ENCODE measurements around the gene WDR53. TPM values are rescaled to one million over a fixed set of nuclear protein-coding genes. Genes with fewer than 3 reads are reported as not detected.
A peak's percentile ranks its signal among the peaks of the same experiment; 100 is the strongest.

The WDR53 gene
- total and polyA plus RNA-seq, 3 experiments from 2014 or later = 21.5 to 28.8 (median 26.7) TPM

GRCh38 chr3:196544491-196544992 lies 23.8 kb downstream of the WDR53 start:
- POLR2A ChIA-PET = no interaction called here
- no peaks in the 10 kb centered on the region for H3K27me3 ChIP-seq (ENCODE audit: insufficient read depth, low read length, poor library complexity, severe bottlenecking)
- DNase-seq = no peak

GRCh38 chr3:196541684-196542445 lies 26.5 kb downstream of the WDR53 start:
- H3K27ac ChIP-seq (ENCODE audit: low read depth, low read length) = no peak overlapping the region
- Mint-ChIP-seq H3K27me3 (peaks cover 4 to 24% of the 10 kb centered on the region in 2 donors), H3K4me3 (no peak overlapping the region), H3K27ac (no peak overlapping the region), H3K36me3 (no peaks in the 10 kb centered on the region), H3K9me3 (no peaks in the 10 kb centered on the region), H3K4me1 (peaks cover 0 to 4% (median 0%) of the 10 kb centered on the region in 3 donors)
- CTCF ChIA-PET = interaction anchor here (1.9 kb wide), 1 partner anchor 13 kb away, joined by 9 read pairs; no protein-coding TSS in a partner anchor
- no peaks in the 10 kb centered on the region for H3K36me3 ChIP-seq (ENCODE audit: insufficient read depth, low read length)
- no peaks in the 10 kb centered on the region for H3K4me1 ChIP-seq (ENCODE audit: insufficient read depth, low read length)
- POLR2A ChIA-PET = no interaction called here
- no peaks in the 10 kb centered on the region for H3K27me3 ChIP-seq (ENCODE audit: insufficient read depth, low read length, poor library complexity, severe bottlenecking)
- H3K4me3 ChIP-seq (ENCODE audit: low read length) = no peak overlapping the region
- H3K9me3 ChIP-seq (ENCODE audit: low read length) = no peaks in the 10 kb centered on the region
- DNase-seq = no peak

More at GRCh38 chr3:196544491-196544992, 23.8 kb downstream of the WDR53 start:
- no peak overlapping the region for H3K4me3 Mint-ChIP-seq
- no peaks in the 10 kb centered on the region for H3K4me1 ChIP-seq (ENCODE audit: insufficient read depth, low read length)
- H3K4me3 ChIP-seq (ENCODE audit: low read length) = no peak overlapping the region
- CTCF ChIA-PET = no interaction called here
- H3K36me3 ChIP-seq (ENCODE audit: insufficient read depth, low read length) = no peaks in the 10 kb centered on the region
- H3K4me1 Mint-ChIP-seq = no peaks in the 10 kb centered on the region
- peaks cover 0 to 9% (median 2%) of the 10 kb centered on the region in 5 donors for H3K9me3 Mint-ChIP-seq
- H3K27ac ChIP-seq (ENCODE audit: low read depth, low read length) = no peak overlapping the region
- H3K36me3 Mint-ChIP-seq = peaks cover 0 to 10% (median 3%) of the 10 kb centered on the region in 3 donors
- H3K9me3 ChIP-seq (ENCODE audit: low read length) = no peaks in the 10 kb centered on the region
- H3K27me3 Mint-ChIP-seq = peaks cover 2 to 14% of the 10 kb centered on the region in 2 donors
- no peak overlapping the region for H3K27ac Mint-ChIP-seq

GRCh38 chr3:196537319-196537984 lies 30.9 kb downstream of the WDR53 start:
- no peaks in the 10 kb centered on the region for H3K9me3 Mint-ChIP-seq
- H3K4me1 ChIP-seq (ENCODE audit: insufficient read depth, low read length) = no peaks in the 10 kb centered on the region
- H3K4me1 Mint-ChIP-seq = peaks cover 0 to 4% (median 0%) of the 10 kb centered on the region in 3 donors
- no peak overlapping the region for H3K27ac ChIP-seq (ENCODE audit: low read depth, low read length)
- H3K4me3 ChIP-seq (ENCODE audit: low read length) = no peak overlapping the region
- POLR2A ChIA-PET = no interaction called here
- H3K36me3 ChIP-seq (ENCODE audit: insufficient read depth, low read length) = no peaks in the 10 kb centered on the region
- no peak overlapping the region for H3K27ac Mint-ChIP-seq
- H3K27me3 ChIP-seq (ENCODE audit: insufficient read depth, low read length, poor library complexity, severe bottlenecking) = no peaks in the 10 kb centered on the region
- no peaks in the 10 kb centered on the region for H3K9me3 ChIP-seq (ENCODE audit: low read length)
- DNase-seq = peak; percentile 29 to 71 (median 54)
- no peak overlapping the region for H3K4me3 Mint-ChIP-seq
- H3K36me3 Mint-ChIP-seq = no peaks in the 10 kb centered on the region
- CTCF ChIA-PET = interaction anchor here (0.8 to 1.7 kb wide), 6 partner anchors 8 to 147 kb away, joined by 3 to 7 read pairs (median 4); no protein-coding TSS in a partner anchor
- H3K27me3 Mint-ChIP-seq = peaks cover 6 to 25% of the 10 kb centered on the region in 2 donors

GRCh38 chr3:196533260-196533681 lies 35.1 kb downstream of the WDR53 start:
- H3K36me3 Mint-ChIP-seq = no peaks in the 10 kb centered on the region
- Histone ChIP-seq H3K4me1 (ENCODE audit: insufficient read depth, low read length) (no peaks in the 10 kb centered on the region), H3K9me3 (ENCODE audit: low read length) (no peaks in the 10 kb centered on the region), H3K27ac (ENCODE audit: low read depth, low read length) (no peak overlapping the region), H3K27me3 (ENCODE audit: insufficient read depth, low read length, poor library complexity, severe bottlenecking) (no peaks in the 10 kb centered on the region), H3K36me3 (ENCODE audit: insufficient read depth, low read length) (no peaks in the 10 kb centered on the region), H3K4me3 (ENCODE audit: low read length) (no peak overlapping the region)
- ChIA-PET CTCF (interaction anchor here (0.8 kb wide), 1 partner anchor 10 kb away, joined by 3 read pairs; no protein-coding TSS in a partner anchor), POLR2A (no interaction called here)
- peaks cover 1 to 6% (median 4%) of the 10 kb centered on the region in 3 donors for H3K4me1 Mint-ChIP-seq
- H3K27ac Mint-ChIP-seq = no peak overlapping the region
- no peak for DNase-seq
- no peak overlapping the region for H3K4me3 Mint-ChIP-seq
- peaks cover 14 to 35% of the 10 kb centered on the region in 2 donors for H3K27me3 Mint-ChIP-seq
- H3K9me3 Mint-ChIP-seq = peaks cover 0 to 4% (median 1%) of the 10 kb centered on the region in 5 donors

- POLR2A ChIA-PET = no interaction called here
- H3K27me3 ChIP-seq (ENCODE audit: insufficient read depth, low read length, poor library complexity, severe bottlenecking) = no peaks in the 10 kb centered on the region
- no peaks in the 10 kb centered on the region for H3K36me3 Mint-ChIP-seq
Measured at GRCh38 chr3:196531418-196531817, 36.9 kb downstream of the WDR53 start.

GRCh38 chr3:196528639-196529233 lies 39.6 kb downstream of the WDR53 start:
- peak overlapping the region; percentile 24 for H3K27ac ChIP-seq (ENCODE audit: low read depth, low read length)
- H3K27ac Mint-ChIP-seq = no peak overlapping the region

More at GRCh38 chr3:196531418-196531817, 36.9 kb downstream of the WDR53 start:
- Mint-ChIP-seq H3K9me3 (peaks cover 0 to 4% (median 1%) of the 10 kb centered on the region in 5 donors), H3K4me3 (peak overlapping the region in 1 of 7 donors; percentile 9), H3K27me3 (peaks cover 12 to 30% of the 10 kb centered on the region in 2 donors), H3K27ac (no peak overlapping the region), H3K4me1 (peaks cover 0 to 9% (median 1%) of the 10 kb centered on the region in 3 donors)
- CTCF ChIA-PET = no interaction called here
- no peaks in the 10 kb centered on the region for H3K4me1 ChIP-seq (ENCODE audit: insufficient read depth, low read length)
- H3K4me3 ChIP-seq (ENCODE audit: low read length) = no peak overlapping the region
- H3K27ac ChIP-seq (ENCODE audit: low read depth, low read length) = no peak overlapping the region
- no peaks in the 10 kb centered on the region for H3K9me3 ChIP-seq (ENCODE audit: low read length)
- no peaks in the 10 kb centered on the region for H3K36me3 ChIP-seq (ENCODE audit: insufficient read depth, low read length)
- no peak for DNase-seq

GRCh38 chr3:196525141-196525540 lies 43.2 kb downstream of the WDR53 start:
- Histone ChIP-seq H3K27me3 (ENCODE audit: insufficient read depth, low read length, poor library complexity, severe bottlenecking) (no peaks in the 10 kb centered on the region), H3K27ac (ENCODE audit: low read depth, low read length) (no peak overlapping the region), H3K9me3 (ENCODE audit: low read length) (peaks cover 4% of the 10 kb centered on the region), H3K4me3 (ENCODE audit: low read length) (no peak overlapping the region), H3K36me3 (ENCODE audit: insufficient read depth, low read length) (no peaks in the 10 kb centered on the region), H3K4me1 (ENCODE audit: insufficient read depth, low read length) (no peaks in the 10 kb centered on the region)
- POLR2A ChIA-PET = no interaction called here
- CTCF ChIA-PET = interaction anchor here (0.6 to 1.5 kb wide), 3 partner anchors 12 to 271 kb away, joined by 3 read pairs; no protein-coding TSS in a partner anchor
- Mint-ChIP-seq H3K27ac (no peak overlapping the region), H3K9me3 (peaks cover 12 to 21% (median 16%) of the 10 kb centered on the region in 5 donors), H3K36me3 (peaks cover 0 to 12% (median 3%) of the 10 kb centered on the region in 3 donors), H3K4me3 (no peak overlapping the region), H3K27me3 (peaks cover 5 to 12% of the 10 kb centered on the region in 2 donors), H3K4me1 (peaks cover 0 to 9% (median 1%) of the 10 kb centered on the region in 3 donors)
- no peak for DNase-seq

More at GRCh38 chr3:196528639-196529233, 39.6 kb downstream of the WDR53 start:
- peak overlapping the region; percentile 56 for H3K4me3 ChIP-seq (ENCODE audit: low read length)
- H3K27me3 Mint-ChIP-seq = peaks cover 14 to 33% of the 10 kb centered on the region in 2 donors
- peak overlapping the region in 6 of 7 donors; percentile 38 to 83 (median 54) for H3K4me3 Mint-ChIP-seq
- ChIA-PET CTCF (interaction anchor here (0.7 to 1.8 kb wide), 17 partner anchors 8 to 276 kb away, joined by 3 to 9 read pairs (median 3); partner anchors contain the start of gene FBXO45), POLR2A (interaction anchor here (1.0 kb wide), 1 partner anchor 441 kb away, joined by 3 read pairs; no protein-coding TSS in a partner anchor)
- H3K9me3 ChIP-seq (ENCODE audit: low read length) = no peaks in the 10 kb centered on the region
- peaks cover 0 to 4% (median 1%) of the 10 kb centered on the region in 5 donors for H3K9me3 Mint-ChIP-seq
- H3K4me1 Mint-ChIP-seq = peaks cover 0 to 9% (median 1%) of the 10 kb centered on the region in 3 donors
- H3K27me3 ChIP-seq (ENCODE audit: insufficient read depth, low read length, poor library complexity, severe bottlenecking) = no peaks in the 10 kb centered on the region
- H3K36me3 Mint-ChIP-seq = no peaks in the 10 kb centered on the region
- peak; percentile 45 to 73 (median 68) for DNase-seq
- no peaks in the 10 kb centered on the region for H3K36me3 ChIP-seq (ENCODE audit: insufficient read depth, low read length)
- no peaks in the 10 kb centered on the region for H3K4me1 ChIP-seq (ENCODE audit: insufficient read depth, low read length)

Data from CD8-positive, alpha-beta memory T cell (primary cell).